Hepatocyte (in vitro differentiated cells): ENCODE results near the gene SHE.

Experiments used
- EZH2 ChIP-seq: fragments of 200-600 bp; sonication (generic); IDR thresholded peaks from 2 replicates; pipeline ENCODE4 v1.6.1; 2016; ENCODE audit warnings: antibody characterized with exemption, mild to moderate bottlenecking, borderline replicate concordance
- EZH2phosphoT487 ChIP-seq: fragments of 200-600 bp; sonication (generic); IDR thresholded peaks from one replicate; pipeline ENCODE4 v1.6.1; 2018; ENCODE audit warnings: antibody characterized with exemption, mild to moderate bottlenecking, low read depth, moderate library complexity; ENCODE audit not compliant: unreplicated experiment, severe bottlenecking
- TF ChIP-seq, protein P1 (sequence below): fragments of 200-600 bp; sonication (generic); IDR thresholded peaks from 2 replicates; pipeline ENCODE4 v1.5.1; 2016; ENCODE audit warnings: antibody characterized with exemption, mild to moderate bottlenecking; ENCODE audit not compliant: poor library complexity

DNA sequence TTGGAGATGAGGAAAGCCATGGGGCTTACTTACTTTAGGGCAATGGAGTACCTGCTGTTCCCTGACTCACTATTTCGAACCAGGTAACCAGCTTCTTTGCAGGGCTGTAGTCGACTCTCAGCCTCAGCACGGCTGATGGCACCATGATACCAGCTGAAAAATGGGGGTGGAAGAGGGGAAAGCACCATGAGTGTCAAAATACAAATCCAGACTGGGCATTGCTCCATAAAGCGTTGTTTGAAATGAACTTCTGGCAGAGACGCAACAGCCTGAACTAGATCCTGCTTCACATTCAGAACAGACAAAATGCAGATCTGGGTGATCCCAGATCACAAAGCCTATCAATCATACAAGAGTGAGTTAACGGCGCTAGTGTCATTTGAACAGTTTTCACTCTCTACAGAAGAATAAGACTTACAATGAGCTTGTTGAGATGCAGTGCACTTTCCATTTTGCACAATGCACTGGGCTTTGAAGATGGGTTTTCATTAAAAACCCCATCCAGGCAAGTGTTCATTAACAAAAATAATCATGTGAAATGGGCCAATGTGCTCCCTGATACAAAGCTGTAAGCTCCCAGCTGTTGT, 16.2 kb downstream of the SHE start:
- TF ChIP-seq, protein P1, sequence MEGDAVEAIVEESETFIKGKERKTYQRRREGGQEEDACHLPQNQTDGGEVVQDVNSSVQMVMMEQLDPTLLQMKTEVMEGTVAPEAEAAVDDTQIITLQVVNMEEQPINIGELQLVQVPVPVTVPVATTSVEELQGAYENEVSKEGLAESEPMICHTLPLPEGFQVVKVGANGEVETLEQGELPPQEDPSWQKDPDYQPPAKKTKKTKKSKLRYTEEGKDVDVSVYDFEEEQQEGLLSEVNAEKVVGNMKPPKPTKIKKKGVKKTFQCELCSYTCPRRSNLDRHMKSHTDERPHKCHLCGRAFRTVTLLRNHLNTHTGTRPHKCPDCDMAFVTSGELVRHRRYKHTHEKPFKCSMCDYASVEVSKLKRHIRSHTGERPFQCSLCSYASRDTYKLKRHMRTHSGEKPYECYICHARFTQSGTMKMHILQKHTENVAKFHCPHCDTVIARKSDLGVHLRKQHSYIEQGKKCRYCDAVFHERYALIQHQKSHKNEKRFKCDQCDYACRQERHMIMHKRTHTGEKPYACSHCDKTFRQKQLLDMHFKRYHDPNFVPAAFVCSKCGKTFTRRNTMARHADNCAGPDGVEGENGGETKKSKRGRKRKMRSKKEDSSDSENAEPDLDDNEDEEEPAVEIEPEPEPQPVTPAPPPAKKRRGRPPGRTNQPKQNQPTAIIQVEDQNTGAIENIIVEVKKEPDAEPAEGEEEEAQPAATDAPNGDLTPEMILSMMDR, result no peak
- TF ChIP-seq EZH2phosphoT487 (no peak), EZH2 (no peak)
